OCI-LY1 (cell line): ENCODE data around the gene ABCA13.

Experiments
- H2AFZ ChIP-seq: fragments of 200-600 bp; sonication (generic), shearing (Covaris generic); 2 replicates; pipeline ENCODE4 v1.6.0; 2014; ENCODE audit warnings: antibody characterized with exemption, mild to moderate bottlenecking, low read length
- H3F3A ChIP-seq: fragments of 200-600 bp; sonication (generic), shearing (Covaris generic); 2 replicates; pipeline ENCODE4 v1.6.0; 2014; ENCODE audit warnings: mild to moderate bottlenecking, antibody characterized with exemption, low read length, moderate library complexity; ENCODE audit not compliant: insufficient read depth
- H3K27ac ChIP-seq: fragments of 200-600 bp; sonication (generic); 2 replicates; pipeline ENCODE4 v1.5.1; 2014; ENCODE audit warnings: low read length, mixed run types, mild to moderate bottlenecking, low read depth; ENCODE audit not compliant: poor library complexity, severe bottlenecking
- H3K27me3 ChIP-seq: fragments of 200-600 bp; sonication (generic); 2 replicates; pipeline ENCODE4 v1.6.0; 2014; ENCODE audit warnings: antibody characterized with exemption, mild to moderate bottlenecking, low read length, moderate library complexity; ENCODE audit not compliant: insufficient read depth
- H3K36me3 ChIP-seq: fragments of 200-600 bp; sonication (generic); 2 replicates; pipeline ENCODE4 v1.6.1; 2014; ENCODE audit warnings: mild to moderate bottlenecking, antibody characterized with exemption, low read length, moderate library complexity, mixed read lengths; ENCODE audit not compliant: insufficient read depth
- H3K4me1 ChIP-seq: fragments of 200-600 bp; sonication (generic); 2 replicates; pipeline ENCODE4 v1.5.1; 2014; ENCODE audit warnings: mild to moderate bottlenecking, low read length, moderate library complexity; ENCODE audit not compliant: insufficient read depth, severe bottlenecking
- H3K4me2 ChIP-seq: fragments of 200-600 bp; sonication (generic), shearing (Covaris generic); 2 replicates; pipeline ENCODE4 v1.6.1; 2014; ENCODE audit warnings: low read length
- H3K4me3 ChIP-seq: fragments of 200-600 bp; sonication (generic); 2 replicates; pipeline ENCODE4 v1.5.1; 2014; ENCODE audit warnings: low read length, low read depth, mild to moderate bottlenecking, mixed read lengths; ENCODE audit not compliant: poor library complexity, severe bottlenecking
- H3K79me2 ChIP-seq: fragments of 200-600 bp; shearing (Covaris generic); 2 replicates; pipeline ENCODE4 v1.6.1; 2016; ENCODE audit warnings: mixed run types, low read length, mixed read lengths; ENCODE audit not compliant: insufficient read depth
- H3K9ac ChIP-seq: fragments of 200-600 bp; sonication (generic), shearing (Covaris generic); 2 replicates; pipeline ENCODE4 v1.6.1; 2014; ENCODE audit warnings: mild to moderate bottlenecking, low read length, mixed read lengths
- H3K9me2 ChIP-seq: fragments of 200-600 bp; sonication (generic), shearing (Covaris generic); 2 replicates; pipeline ENCODE4 v1.6.1; 2014; ENCODE audit warnings: low read depth, mild to moderate bottlenecking, low read length, mixed read lengths
- H3K9me3 ChIP-seq: fragments of 200-600 bp; shearing (Covaris generic); 2 replicates; pipeline ENCODE4 v1.6.1; 2014; ENCODE audit warnings: low read length, mixed read lengths
- H4K20me1 ChIP-seq: fragments of 200-600 bp; sonication (generic), shearing (Covaris generic); 2 replicates; pipeline ENCODE4 v1.6.0; 2016; ENCODE audit warnings: mild to moderate bottlenecking, low read length; ENCODE audit not compliant: insufficient read depth
- CTCF ChIP-seq: fragments of 200-600 bp; sonication (generic), shearing (Covaris generic); IDR thresholded peaks from 2 replicates; pipeline ENCODE4 v1.5.1; 2017; ENCODE audit warnings: mild to moderate bottlenecking, antibody characterized with exemption, low read length, moderate library complexity, mixed read lengths
- EZH2 ChIP-seq: fragments of 200-600 bp; sonication (generic), shearing (Covaris generic); IDR thresholded peaks from 2 replicates; pipeline ENCODE4 v1.8.0; 2017; ENCODE audit warnings: borderline replicate concordance, mixed run types, mild to moderate bottlenecking, antibody characterized with exemption, low read length, moderate library complexity, mixed read lengths

Gene ABCA13

GRCh38 chr7:48217753-48218152 lies 46.5 kb downstream of the ABCA13 start:
- Histone ChIP-seq H3K9ac (no peak overlapping the region), H3K27me3 (0 out of 2 replicates have a peak, but pooled peaks cover 7% of the 10 kb centered on the region), H3K4me1 (no peaks in the 10 kb centered on the region), H2AFZ (no peak overlapping the region), H3K36me3 (no peaks in the 10 kb centered on the region), H4K20me1 (no peaks in the 10 kb centered on the region), H3K4me2 (no peak overlapping the region), H3K27ac (no peak overlapping the region), H3K9me2 (no peaks in the 10 kb centered on the region), H3F3A (no peaks in the 10 kb centered on the region), H3K79me2 (no peaks in the 10 kb centered on the region), H3K4me3 (no peak overlapping the region), H3K9me3 (no peaks in the 10 kb centered on the region)
- TF ChIP-seq CTCF (no peak), EZH2 (no peak)

- Histone ChIP-seq H2AFZ (no peak overlapping the region), H3F3A (no peaks in the 10 kb centered on the region), H4K20me1 (no peaks in the 10 kb centered on the region), H3K4me2 (no peak overlapping the region), H3K9ac (no peak overlapping the region), H3K79me2 (no peaks in the 10 kb centered on the region), H3K4me1 (no peaks in the 10 kb centered on the region), H3K27ac (no peak overlapping the region), H3K4me3 (no peak overlapping the region), H3K36me3 (no peaks in the 10 kb centered on the region), H3K27me3 (no peaks in the 10 kb centered on the region), H3K9me2 (no peaks in the 10 kb centered on the region), H3K9me3 (no peaks in the 10 kb centered on the region)
- no peak for TF ChIP-seq EZH2
- TF ChIP-seq CTCF, result no peak
Measured at GRCh38 chr7:48224042-48224441, 52.8 kb downstream of the ABCA13 start.

GRCh38 chr7:48225101-48225500 lies 53.8 kb downstream of the ABCA13 start:
- Histone ChIP-seq H3K27me3 (no peaks in the 10 kb centered on the region), H3K9me3 (no peaks in the 10 kb centered on the region), H3K4me1 (no peaks in the 10 kb centered on the region), H3K4me2 (no peak overlapping the region), H3K4me3 (no peak overlapping the region), H3K9ac (no peak overlapping the region), H4K20me1 (no peaks in the 10 kb centered on the region), H3K9me2 (no peaks in the 10 kb centered on the region), H2AFZ (no peak overlapping the region), H3K36me3 (no peaks in the 10 kb centered on the region), H3K79me2 (no peaks in the 10 kb centered on the region), H3F3A (no peaks in the 10 kb centered on the region), H3K27ac (no peak overlapping the region)
- TF ChIP-seq CTCF (no peak), EZH2 (no peak)
